ENCODE data around the gene ARVCF. TPM values are rescaled to one million over a fixed set of nuclear protein-coding genes. Genes with fewer than 3 reads are reported as not detected.
A peak's percentile ranks its signal among the peaks of the same experiment; 100 is the strongest.

The ARVCF gene
- total and polyA plus RNA-seq, 9 of the 15 experiments (the other 6 are each of a cell fraction or from before 2014, with no cell fraction given): 0.03 to 97.4 (median 15.6) TPM

DNA sequence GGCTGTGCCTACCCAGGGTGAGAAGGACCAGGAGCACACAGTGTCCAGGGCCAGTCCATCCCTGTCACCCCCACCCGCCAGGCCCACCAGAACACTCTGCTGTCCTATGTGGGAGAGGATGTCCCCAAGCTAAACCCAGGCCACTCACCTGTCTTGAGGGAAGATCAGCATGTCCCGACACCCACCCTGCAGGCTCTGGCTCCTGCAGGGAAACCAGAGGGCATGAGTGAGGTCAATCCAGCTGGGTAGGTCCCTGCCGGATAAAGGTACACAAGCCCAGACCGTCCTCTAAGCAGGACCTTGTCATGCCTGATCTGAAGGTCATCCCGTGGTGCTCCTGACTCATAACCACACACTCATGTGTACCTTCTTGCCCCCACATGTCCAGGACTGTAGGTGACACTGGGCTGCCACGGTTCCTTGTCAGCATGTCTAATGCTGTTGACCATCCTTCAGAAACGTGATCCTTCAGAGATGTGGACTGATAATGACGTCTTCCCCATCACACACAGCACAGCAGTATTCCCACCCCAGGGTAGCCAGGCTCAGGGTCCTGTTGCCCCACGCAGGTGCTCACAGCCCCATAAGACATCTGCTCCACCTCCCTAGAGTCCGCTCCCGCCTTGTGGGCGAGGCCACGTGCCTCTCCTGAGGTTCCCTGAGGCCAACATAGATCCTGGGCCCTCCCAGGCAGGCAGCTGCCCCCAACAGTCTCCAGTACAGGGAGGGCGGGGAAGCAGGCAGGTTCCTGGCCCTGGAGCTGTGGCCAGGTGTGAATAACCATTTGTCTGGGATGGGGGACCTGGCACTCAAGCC, 6.1 kb downstream of the ARVCF start (continued):
- TF ChIP-seq TCF15 (CRISPR knock-in tag; IDR thresholded peaks at IDR 0.05) (peak; percentile 80), SRSF1 (IDR thresholded peaks at IDR 0.05; ENCODE audit: low read depth, low read length) (no peak), STAT5B (CRISPR knock-in tag; IDR thresholded peaks at IDR 0.05) (no peak), CBFB (CRISPR knock-in tag; IDR thresholded peaks at IDR 0.05) (no peak), NKRF (IDR thresholded peaks at IDR 0.05; ENCODE audit: borderline replicate concordance) (no peak), DMBX1 (CRISPR knock-in tag; IDR thresholded peaks at IDR 0.05; ENCODE audit: borderline replicate concordance) (peak; percentile 70; the same call in 1 of the 2 replicates), ZNF785 (CRISPR knock-in tag; IDR thresholded peaks at IDR 0.05) (0 out of 2 replicates have a peak, but pooled peaks have one; percentile 60), CBFA2T3 (IDR thresholded peaks at IDR 0.05) (peak; percentile 27; the same call in 1 of the 2 replicates), MAZ (CRISPR knock-in tag; conservative IDR thresholded peaks at IDR 0.05 in 1 of 2, IDR thresholded peaks at IDR 0.05 in 1 of 2) (peak in 1 of 2 experiments; percentile 43; a peak in 1 of 4 replicates), GTF2B (IDR thresholded peaks at IDR 0.05; ENCODE audit: extremely low read depth, insufficient read length) (no peak), RFX7 (CRISPR knock-in tag; IDR thresholded peaks at IDR 0.05) (0 out of 2 replicates have a peak, but pooled peaks have one; percentile 30), ZNF239 (CRISPR knock-in tag; IDR thresholded peaks at IDR 0.05) (no peak), ETS2 (tag; IDR thresholded peaks at IDR 0.05; ENCODE audit: borderline replicate concordance, poor library complexity, severe bottlenecking) (no peak), CREM (IDR thresholded peaks at IDR 0.05; ENCODE audit: low read depth) (no peak), U2AF1 (optimal IDR thresholded peaks at IDR 0.05; ENCODE audit: low read depth, low read length) (no peak), ZFP30 (CRISPR knock-in tag; IDR thresholded peaks at IDR 0.05; ENCODE audit: borderline replicate concordance) (no peak), NFATC3 (IDR thresholded peaks at IDR 0.05) (no peak)
- TF ChIP-seq, protein P1, sequence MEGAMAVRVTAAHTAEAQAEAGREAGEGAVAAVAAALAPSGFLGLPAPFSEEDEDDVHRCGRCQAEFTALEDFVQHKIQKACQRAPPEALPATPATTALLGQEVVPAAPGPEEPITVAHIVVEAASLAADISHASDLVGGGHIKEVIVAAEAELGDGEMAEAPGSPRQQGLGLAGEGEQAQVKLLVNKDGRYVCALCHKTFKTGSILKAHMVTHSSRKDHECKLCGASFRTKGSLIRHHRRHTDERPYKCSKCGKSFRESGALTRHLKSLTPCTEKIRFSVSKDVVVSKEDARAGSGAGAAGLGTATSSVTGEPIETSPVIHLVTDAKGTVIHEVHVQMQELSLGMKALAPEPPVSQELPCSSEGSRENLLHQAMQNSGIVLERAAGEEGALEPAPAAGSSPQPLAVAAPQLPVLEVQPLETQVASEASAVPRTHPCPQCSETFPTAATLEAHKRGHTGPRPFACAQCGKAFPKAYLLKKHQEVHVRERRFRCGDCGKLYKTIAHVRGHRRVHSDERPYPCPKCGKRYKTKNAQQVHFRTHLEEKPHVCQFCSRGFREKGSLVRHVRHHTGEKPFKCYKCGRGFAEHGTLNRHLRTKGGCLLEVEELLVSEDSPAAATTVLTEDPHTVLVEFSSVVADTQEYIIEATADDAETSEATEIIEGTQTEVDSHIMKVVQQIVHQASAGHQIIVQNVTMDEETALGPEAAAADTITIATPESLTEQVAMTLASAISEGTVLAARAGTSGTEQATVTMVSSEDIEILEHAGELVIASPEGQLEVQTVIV (CRISPR knock-in tag; IDR thresholded peaks at IDR 0.05; ENCODE audit: borderline replicate concordance): no peak
- TF ChIP-seq, protein P2, sequence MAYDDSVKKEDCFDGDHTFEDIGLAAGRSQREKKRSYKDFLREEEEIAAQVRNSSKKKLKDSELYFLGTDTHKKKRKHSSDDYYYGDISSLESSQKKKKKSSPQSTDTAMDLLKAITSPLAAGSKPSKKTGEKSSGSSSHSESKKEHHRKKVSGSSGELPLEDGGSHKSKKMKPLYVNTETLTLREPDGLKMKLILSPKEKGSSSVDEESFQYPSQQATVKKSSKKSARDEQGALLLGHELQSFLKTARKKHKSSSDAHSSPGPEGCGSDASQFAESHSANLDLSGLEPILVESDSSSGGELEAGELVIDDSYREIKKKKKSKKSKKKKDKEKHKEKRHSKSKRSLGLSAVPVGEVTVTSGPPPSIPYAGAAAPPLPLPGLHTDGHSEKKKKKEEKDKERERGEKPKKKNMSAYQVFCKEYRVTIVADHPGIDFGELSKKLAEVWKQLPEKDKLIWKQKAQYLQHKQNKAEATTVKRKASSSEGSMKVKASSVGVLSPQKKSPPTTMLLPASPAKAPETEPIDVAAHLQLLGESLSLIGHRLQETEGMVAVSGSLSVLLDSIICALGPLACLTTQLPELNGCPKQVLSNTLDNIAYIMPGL (CRISPR knock-in tag; IDR thresholded peaks at IDR 0.05): peak; percentile 26; the same call in 1 of the 2 replicates

Measured in K562 (cell line).